HG03025 (cell line): ENCODE measurements around the gene PTX3.

ENCODE experiments used
- ATAC-seq: cut with Tn5 transposase; IDR thresholded peaks from one replicate; pipeline ENCODE4 v1.9.1; 2021; ENCODE audit warnings: mild to moderate bottlenecking, moderate library complexity; ENCODE audit not compliant: unreplicated experiment, low FRiP score

PTX3 gene

DNA sequence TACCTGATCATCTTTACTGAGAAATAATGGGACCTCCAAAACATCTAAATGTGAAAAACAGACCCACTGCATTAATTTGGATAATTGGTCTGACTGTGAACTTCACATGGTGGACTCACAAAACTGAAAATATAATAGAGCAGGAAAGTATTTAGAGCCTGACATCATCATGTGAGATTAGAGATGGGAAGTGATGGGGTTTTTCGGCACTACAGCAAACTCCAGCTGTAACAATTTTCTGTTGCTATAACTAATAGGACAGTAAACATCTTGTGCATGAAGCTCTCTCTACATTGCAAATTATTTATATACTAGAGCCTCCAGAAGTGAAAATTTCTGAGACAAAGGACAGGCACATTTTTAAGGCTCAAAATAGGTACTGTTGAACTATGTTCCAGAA lies 34.4 kb downstream of the PTX3 start:
- ATAC-seq, result no peak

DNA sequence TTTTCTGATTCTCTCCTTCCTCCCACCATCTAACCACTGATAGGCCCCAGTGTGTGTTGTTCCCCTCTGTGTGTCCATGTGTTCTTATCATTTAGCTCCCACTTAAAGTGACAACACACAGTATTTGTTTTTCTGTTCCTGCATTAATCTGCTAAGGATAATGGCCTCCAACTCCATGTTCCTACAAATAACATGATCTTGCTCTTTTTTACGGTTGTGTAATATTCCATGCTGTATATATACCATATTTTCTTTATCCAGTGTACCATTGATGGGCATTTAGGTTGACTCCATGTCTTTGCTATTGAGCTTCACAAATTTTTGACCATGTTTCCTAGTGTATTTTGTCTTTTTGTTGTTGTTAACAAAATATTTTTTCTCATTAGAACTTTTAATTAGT lies 36.0 kb downstream of the PTX3 start:
- ATAC-seq, result no peak

DNA sequence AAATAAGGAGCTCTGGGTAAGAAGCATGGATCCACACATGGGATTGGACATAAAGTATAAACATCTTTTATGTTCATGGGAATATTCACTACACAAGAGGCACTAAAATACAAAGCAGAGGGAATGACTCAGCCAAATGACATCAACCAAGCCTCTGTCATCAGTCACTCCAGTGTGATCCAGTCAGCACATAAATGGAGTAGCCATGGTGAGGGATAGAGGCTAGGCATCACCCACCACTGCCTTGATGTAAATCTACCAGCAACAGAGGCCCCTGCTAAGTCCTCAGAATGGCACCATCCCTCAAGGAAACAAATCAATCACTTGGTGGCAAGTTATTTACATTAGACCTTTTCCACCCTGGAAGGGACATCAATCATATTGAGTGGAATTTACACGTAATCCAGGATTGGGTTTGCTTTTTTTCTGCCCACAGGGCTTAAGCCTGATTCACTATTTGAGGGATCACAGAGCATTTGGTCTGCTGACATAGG lies 39.3 kb downstream of the PTX3 start:
- ATAC-seq, result no peak

DNA sequence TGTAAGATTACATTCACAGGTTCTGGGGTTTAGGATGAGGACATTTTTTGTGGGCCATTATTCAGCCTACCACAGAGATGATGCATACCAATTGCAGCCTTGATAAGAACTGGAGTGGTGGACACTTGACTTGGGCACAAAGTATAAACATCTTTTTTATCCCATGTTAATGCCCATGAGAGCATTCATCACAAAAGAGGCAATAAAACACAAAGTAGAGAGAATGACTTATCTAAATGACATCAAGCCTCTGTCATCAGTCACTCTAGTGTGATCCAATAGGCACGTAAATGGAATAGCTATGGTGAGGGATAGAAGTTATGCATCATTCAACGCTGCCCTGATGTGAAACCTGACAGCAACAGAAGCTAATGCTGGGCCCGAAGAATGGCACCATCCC lies 40.8 kb downstream of the PTX3 start:
- ATAC-seq, result no peak

DNA sequence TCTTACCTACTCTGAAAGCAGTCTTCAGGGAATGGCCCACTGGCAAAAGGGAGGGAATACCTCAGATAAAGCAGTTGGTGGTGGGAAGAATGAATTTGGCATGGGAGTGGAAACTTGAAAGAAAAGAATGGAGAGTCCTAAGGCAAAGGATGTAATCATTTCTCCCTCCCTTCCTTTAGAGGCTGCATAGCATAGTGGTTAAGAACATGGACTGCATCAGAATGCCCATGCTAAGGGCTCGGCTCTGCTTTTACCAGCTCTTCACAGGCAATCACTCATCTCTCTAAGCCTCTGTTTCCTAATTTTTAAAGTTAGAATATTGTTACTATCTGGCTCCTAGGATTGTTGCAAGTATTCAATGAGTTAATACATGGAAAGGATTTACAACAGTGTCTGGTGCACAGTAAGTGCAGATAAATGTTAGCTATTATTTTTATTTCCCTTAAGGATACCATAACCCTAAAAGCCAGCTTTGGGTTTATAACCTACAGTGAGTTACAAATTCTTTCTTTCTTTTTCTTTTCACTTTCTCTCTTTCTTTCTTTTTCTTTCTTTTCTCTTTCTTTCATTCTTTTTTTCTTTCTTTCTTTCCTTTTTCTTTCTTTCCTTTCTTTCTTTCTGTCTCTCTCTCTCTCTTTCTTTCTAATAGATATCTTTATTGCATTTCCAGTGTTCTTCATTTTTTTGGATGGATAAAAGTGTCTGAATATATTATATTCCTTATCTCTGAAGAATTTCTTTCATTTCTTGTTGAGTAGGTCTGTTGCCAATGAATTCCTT lies 43.0 kb downstream of the PTX3 start:
- ATAC-seq, result no peak

DNA sequence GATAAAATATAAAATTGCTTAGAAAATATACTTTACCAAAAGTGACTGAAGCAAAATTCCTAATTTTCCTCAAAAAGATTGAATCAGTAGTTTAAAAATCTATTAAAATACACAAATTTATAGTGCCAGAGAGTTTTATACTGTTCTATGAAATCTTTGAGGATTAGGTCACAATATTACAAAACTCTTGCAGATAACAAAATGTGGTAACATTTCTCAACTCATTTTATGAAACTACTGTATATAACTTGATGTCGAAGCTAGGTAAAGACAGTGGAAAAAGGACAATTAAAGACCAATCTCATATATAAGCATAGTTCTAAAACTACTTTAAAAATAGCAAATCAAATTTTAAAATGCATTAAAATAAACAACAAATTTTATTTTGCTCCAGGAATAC lies 50.7 kb downstream of the PTX3 start:
- ATAC-seq, result no peak

DNA sequence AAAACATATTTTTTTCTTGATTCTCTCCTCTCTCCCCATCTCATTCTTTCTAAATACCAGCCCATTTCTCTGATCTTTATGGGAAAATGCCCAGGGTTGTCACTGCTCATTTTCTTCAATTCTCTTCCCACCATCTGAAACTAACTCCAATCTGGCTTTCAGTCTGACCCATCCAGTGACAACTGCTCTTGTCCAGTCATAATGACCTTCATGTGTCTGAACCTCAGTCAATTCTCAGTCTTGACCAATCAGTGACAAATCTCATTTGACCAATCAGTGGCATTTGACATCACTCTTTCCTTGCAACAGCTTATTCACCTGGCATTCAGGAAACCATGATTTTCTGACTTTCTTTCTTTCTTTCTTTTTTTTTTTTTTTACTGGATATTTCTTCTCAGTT lies 51.5 kb downstream of the PTX3 start:
- ATAC-seq, result no peak

DNA sequence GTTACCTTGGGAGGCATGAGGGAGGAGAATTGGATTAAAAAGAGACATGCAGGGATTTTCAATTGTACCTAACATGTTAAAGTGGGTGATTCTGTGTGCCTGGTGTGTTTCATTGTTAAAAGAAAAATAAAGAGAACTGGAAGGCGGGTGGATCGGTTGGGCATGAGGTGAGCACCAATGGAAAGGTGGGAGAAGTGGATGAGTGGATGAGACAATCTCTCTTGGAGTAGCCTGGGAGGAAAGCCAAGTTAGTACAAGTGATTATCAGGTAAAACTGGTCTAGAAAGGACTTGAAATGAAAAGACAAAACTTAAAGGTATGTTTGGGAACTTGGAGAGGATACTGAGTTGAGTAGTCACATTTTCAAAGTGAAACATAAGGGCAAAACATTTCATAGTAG lies 54.5 kb downstream of the PTX3 start:
- no peak for ATAC-seq
